HG03095 (cell line): ENCODE results near the gene POFUT2.
"Not testable (repeated sequence)": the region's sequence is repeated elsewhere in the genome, so short reads cannot be mapped to it uniquely, and the experiment has no call there.

Experiments
- ATAC-seq: cut with Tn5 transposase; IDR thresholded peaks from one replicate; pipeline ENCODE4 v1.9.1; 2021; ENCODE audit warnings: moderate library complexity; ENCODE audit not compliant: unreplicated experiment

POFUT2 gene

GRCh38 chr21:45313015-45313414 lies 25.3 kb upstream of the POFUT2 start:
- no peak for ATAC-seq

GRCh38 chr21:45312296-45312695 lies 24.6 kb upstream of the POFUT2 start:
- ATAC-seq: no peak

GRCh38 chr21:45310459-45310858 lies 22.8 kb upstream of the POFUT2 start:
- ATAC-seq: no peak

GRCh38 chr21:45309987-45310381 lies 22.3 kb upstream of the POFUT2 start:
- ATAC-seq: no peak

GRCh38 chr21:45309069-45309986 lies 21.6 kb upstream of the POFUT2 start:
- ATAC-seq: no peak

- ATAC-seq: no peak
Observed at GRCh38 chr21:45308194-45309068, 20.7 kb upstream of the POFUT2 start.

GRCh38 chr21:45307597-45308158 lies 20.0 kb upstream of the POFUT2 start:
- ATAC-seq: not testable (repeated sequence)

- ATAC-seq: no peak
Observed at GRCh38 chr21:45306832-45307571, 19.3 kb upstream of the POFUT2 start.

GRCh38 chr21:45306453-45306831 lies 18.7 kb upstream of the POFUT2 start:
- no peak for ATAC-seq

GRCh38 chr21:45305836-45306235 lies 18.1 kb upstream of the POFUT2 start:
- ATAC-seq: no peak

- ATAC-seq: no peak
Observed at GRCh38 chr21:45304945-45305344, 17.2 kb upstream of the POFUT2 start.

- no peak for ATAC-seq
Observed at GRCh38 chr21:45304476-45304830, 16.8 kb upstream of the POFUT2 start.

GRCh38 chr21:45303751-45304475 lies 16.2 kb upstream of the POFUT2 start:
- no peak for ATAC-seq

GRCh38 chr21:45303091-45303615 lies 15.5 kb upstream of the POFUT2 start:
- no peak for ATAC-seq

- ATAC-seq: no peak
Observed at GRCh38 chr21:45302082-45303061, 14.7 kb upstream of the POFUT2 start.

GRCh38 chr21:45301521-45302081 lies 13.9 kb upstream of the POFUT2 start:
- no peak for ATAC-seq

- no peak for ATAC-seq
Observed at GRCh38 chr21:45300786-45301520, 13.3 kb upstream of the POFUT2 start.
